Measurements from ENCODE around the gene TACC3.

TACC3 gene

GRCh38 chr4:1725521-1725920, 4.2 kb downstream of the TACC3 start:
- H3K4me2 ChIP-seq (ENCODE audit: low read depth, low read length) = no peak overlapping the region
- 0 out of 2 replicates have a peak, but pooled peaks cover 7% of the 10 kb centered on the region for H4K20me1 ChIP-seq (ENCODE audit: insufficient read depth, low read length)
- peaks cover 25% of the 10 kb centered on the region for H3K36me3 ChIP-seq (replicated peaks; ENCODE audit: insufficient read depth, low read length)
- no peak overlapping the region for H2AFZ ChIP-seq (ENCODE audit: low read length)
- DNase-seq = no peak
- H3K4me3 ChIP-seq (ENCODE audit: low read length) = no peak overlapping the region
- TF ChIP-seq, protein P1, sequence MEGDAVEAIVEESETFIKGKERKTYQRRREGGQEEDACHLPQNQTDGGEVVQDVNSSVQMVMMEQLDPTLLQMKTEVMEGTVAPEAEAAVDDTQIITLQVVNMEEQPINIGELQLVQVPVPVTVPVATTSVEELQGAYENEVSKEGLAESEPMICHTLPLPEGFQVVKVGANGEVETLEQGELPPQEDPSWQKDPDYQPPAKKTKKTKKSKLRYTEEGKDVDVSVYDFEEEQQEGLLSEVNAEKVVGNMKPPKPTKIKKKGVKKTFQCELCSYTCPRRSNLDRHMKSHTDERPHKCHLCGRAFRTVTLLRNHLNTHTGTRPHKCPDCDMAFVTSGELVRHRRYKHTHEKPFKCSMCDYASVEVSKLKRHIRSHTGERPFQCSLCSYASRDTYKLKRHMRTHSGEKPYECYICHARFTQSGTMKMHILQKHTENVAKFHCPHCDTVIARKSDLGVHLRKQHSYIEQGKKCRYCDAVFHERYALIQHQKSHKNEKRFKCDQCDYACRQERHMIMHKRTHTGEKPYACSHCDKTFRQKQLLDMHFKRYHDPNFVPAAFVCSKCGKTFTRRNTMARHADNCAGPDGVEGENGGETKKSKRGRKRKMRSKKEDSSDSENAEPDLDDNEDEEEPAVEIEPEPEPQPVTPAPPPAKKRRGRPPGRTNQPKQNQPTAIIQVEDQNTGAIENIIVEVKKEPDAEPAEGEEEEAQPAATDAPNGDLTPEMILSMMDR (IDR thresholded peaks at IDR 0.05; ENCODE audit: low read length) = no peak
- TF ChIP-seq EZH2 (optimal IDR thresholded peaks at IDR 0.05; ENCODE audit: low read depth, low read length) (no peak), EZH2phosphoT487 (IDR thresholded peaks at IDR 0.05; ENCODE audit: low read length) (no peak)
- peaks cover 85% of the 10 kb centered on the region for H3K79me2 ChIP-seq (ENCODE audit: low read length)
- no peaks in the 10 kb centered on the region for H3K9me3 ChIP-seq (replicated peaks; ENCODE audit: insufficient read depth, low read length)
- H3K9me2 ChIP-seq (replicated peaks; ENCODE audit: insufficient read depth, low read length) = no peaks in the 10 kb centered on the region
- no peak overlapping the region for H3K27ac ChIP-seq (ENCODE audit: low read length)
- H3K9ac ChIP-seq (ENCODE audit: low read length) = no peak overlapping the region
- no peaks in the 10 kb centered on the region for H3K27me3 ChIP-seq (replicated peaks; ENCODE audit: insufficient read depth, low read length)
- H3F3A ChIP-seq (ENCODE audit: insufficient read depth, low read length) = peaks cover 4% of the 10 kb centered on the region; the same call in 1 of the 2 replicates
- peaks cover 3% of the 10 kb centered on the region; the same call in 1 of the 2 replicates for H3K4me1 ChIP-seq (ENCODE audit: low read length)

DNA sequence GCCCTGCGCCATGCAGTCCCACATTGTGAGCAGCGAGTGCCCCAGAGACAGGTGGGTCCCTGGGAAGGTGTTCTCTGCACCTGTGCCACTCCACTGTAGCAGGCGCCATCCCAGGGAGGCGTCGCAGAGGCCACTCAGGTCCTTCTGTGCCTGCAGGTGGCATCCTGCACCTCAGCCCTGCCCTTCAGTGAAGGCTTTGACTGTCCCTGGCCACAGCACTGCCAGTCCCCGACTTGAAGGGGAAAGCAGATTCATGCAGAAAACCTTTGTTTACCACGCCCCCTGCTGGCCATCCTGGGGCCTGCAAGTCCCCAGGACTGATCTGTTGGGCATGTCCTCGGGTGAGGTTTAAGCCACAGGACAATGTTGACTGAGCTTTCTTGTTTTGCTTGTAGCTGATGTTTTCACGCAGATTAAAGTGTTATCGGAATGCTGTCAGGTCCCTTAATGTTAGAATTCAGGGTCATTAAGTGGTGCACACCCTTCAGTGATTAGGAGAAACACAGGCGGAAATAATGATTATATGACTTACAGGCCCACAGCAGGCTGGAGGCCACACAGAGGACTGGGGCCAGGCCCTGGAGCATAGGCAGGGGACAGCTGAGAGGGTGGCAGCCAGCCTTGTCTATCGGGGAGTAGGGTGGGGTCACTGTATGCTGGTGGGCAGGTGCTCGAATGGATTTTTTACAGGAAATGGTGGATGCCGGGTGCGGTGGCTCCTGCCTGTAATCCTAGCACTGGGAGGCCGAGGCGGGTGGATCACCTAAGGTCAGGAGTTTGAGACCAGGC, 5.0 kb downstream of the TACC3 start:
- H3K9me2 ChIP-seq (replicated peaks; ENCODE audit: insufficient read depth, low read length) = no peaks in the 10 kb centered on the region
- peaks cover 28% of the 10 kb centered on the region for H3K36me3 ChIP-seq (replicated peaks; ENCODE audit: insufficient read depth, low read length)
- TF ChIP-seq, protein P1 (IDR thresholded peaks at IDR 0.05; ENCODE audit: low read length) = peak; percentile 98
- no peak for TF ChIP-seq EZH2 (optimal IDR thresholded peaks at IDR 0.05; ENCODE audit: low read depth, low read length)
- H3K27ac ChIP-seq (ENCODE audit: low read length) = no peak overlapping the region
- H3K9me3 ChIP-seq (replicated peaks; ENCODE audit: insufficient read depth, low read length) = no peaks in the 10 kb centered on the region
- H3F3A ChIP-seq (ENCODE audit: insufficient read depth, low read length) = peaks cover 4% of the 10 kb centered on the region; the same call in 1 of the 2 replicates
- H3K27me3 ChIP-seq (replicated peaks; ENCODE audit: insufficient read depth, low read length) = no peaks in the 10 kb centered on the region
- peak; percentile 84 for DNase-seq
- no peak overlapping the region for H3K4me3 ChIP-seq (ENCODE audit: low read length)
- no peak overlapping the region for H2AFZ ChIP-seq (ENCODE audit: low read length)
- peaks cover 90% of the 10 kb centered on the region for H3K79me2 ChIP-seq (ENCODE audit: low read length)
- no peak overlapping the region for H3K4me2 ChIP-seq (ENCODE audit: low read depth, low read length)
- 0 out of 2 replicates have a peak, but pooled peaks cover 7% of the 10 kb centered on the region for H4K20me1 ChIP-seq (ENCODE audit: insufficient read depth, low read length)
- peaks cover 3% of the 10 kb centered on the region; the same call in 1 of the 2 replicates for H3K4me1 ChIP-seq (ENCODE audit: low read length)
- H3K9ac ChIP-seq (ENCODE audit: low read length) = no peak overlapping the region

DNA sequence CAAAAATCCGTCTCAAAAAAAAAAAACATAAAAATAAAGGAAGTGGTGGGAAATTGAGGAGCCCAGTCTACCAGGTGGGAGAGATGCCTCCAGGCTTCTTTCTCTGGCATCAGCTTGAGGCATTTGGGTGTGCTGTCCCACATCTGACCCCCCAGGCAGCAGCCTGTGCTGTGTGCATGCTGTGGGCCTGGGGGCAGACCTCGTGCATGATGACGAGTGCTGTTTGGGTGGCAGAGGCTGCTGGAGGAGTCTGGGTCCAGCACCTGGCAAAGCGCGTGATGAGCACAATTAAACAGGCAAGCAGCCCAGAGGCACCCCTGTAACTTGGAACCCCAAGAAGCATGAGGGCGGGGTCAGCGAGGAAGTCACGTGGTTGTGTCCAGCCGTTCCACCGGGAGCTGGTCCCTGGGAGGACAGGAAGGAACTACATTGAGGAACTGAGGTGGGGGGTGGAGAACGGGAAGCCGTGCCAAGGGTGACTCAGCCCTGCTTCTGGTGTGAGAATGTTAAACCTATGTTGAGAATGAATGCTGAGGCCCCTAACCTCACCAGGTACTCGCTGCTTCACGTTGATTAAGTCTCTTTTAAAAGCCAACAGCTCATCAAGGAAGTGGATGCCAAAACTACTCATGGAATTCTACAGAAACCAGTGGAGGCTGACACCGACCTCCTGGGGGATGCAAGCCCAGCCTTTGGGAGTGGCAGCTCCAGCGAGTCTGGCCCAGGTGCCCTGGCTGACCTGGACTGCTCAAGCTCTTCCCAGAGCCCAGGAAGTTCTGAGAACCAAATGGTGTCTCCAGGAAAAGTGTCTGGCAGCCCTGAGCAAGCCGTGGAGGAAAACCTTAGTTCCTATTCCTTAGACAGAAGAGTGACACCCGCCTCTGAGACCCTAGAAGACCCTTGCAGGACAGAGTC, 6.1 kb downstream of the TACC3 start:
- DNase-seq = no peak
- H3K4me3 ChIP-seq (ENCODE audit: low read length) = no peak overlapping the region
- no peak overlapping the region for H3K4me2 ChIP-seq (ENCODE audit: low read depth, low read length)
- TF ChIP-seq EZH2 (optimal IDR thresholded peaks at IDR 0.05; ENCODE audit: low read depth, low read length) (no peak), EZH2phosphoT487 (IDR thresholded peaks at IDR 0.05; ENCODE audit: low read length) (no peak)
- TF ChIP-seq, protein P1 (IDR thresholded peaks at IDR 0.05; ENCODE audit: low read length) = no peak
- H3K27me3 ChIP-seq (replicated peaks; ENCODE audit: insufficient read depth, low read length) = no peaks in the 10 kb centered on the region
- no peak overlapping the region for H2AFZ ChIP-seq (ENCODE audit: low read length)
- H4K20me1 ChIP-seq (ENCODE audit: insufficient read depth, low read length) = 0 out of 2 replicates have a peak, but pooled peaks cover 7% of the 10 kb centered on the region
- peaks cover 87% of the 10 kb centered on the region for H3K79me2 ChIP-seq (ENCODE audit: low read length)
- no peaks in the 10 kb centered on the region for H3K9me3 ChIP-seq (replicated peaks; ENCODE audit: insufficient read depth, low read length)
- H3K9ac ChIP-seq (ENCODE audit: low read length) = no peak overlapping the region
- H3K36me3 ChIP-seq (replicated peaks; ENCODE audit: insufficient read depth, low read length) = peaks cover 28% of the 10 kb centered on the region
- peaks cover 4% of the 10 kb centered on the region; the same call in 1 of the 2 replicates for H3F3A ChIP-seq (ENCODE audit: insufficient read depth, low read length)
- H3K9me2 ChIP-seq (replicated peaks; ENCODE audit: insufficient read depth, low read length) = no peaks in the 10 kb centered on the region
- H3K4me1 ChIP-seq (ENCODE audit: low read length) = peaks cover 3% of the 10 kb centered on the region; the same call in 1 of the 2 replicates
- no peak overlapping the region for H3K27ac ChIP-seq (ENCODE audit: low read length)
